Erythroblast (primary cell): ENCODE measurements around the gene ZNF697.
A peak's percentile ranks its signal among the peaks of the same experiment; 100 is the strongest.

Experiments used
- DNase-seq, 2 experiments: peaks; one replicate each; lab custom pipeline; 2025; lab: John Stamatoyannopoulos, UW
- GATA1 ChIP-seq: IDR thresholded peaks from 2 replicates; pipeline ENCODE4 v1.6.1; 2011; ENCODE audit warnings: low read depth, mild to moderate bottlenecking, control low read depth, low read length, moderate library complexity
- POLR2A ChIP-seq: IDR thresholded peaks from 2 replicates; pipeline ENCODE4 v1.6.1; 2011; ENCODE audit warnings: mild to moderate bottlenecking, low read length

The ZNF697 gene

DNA sequence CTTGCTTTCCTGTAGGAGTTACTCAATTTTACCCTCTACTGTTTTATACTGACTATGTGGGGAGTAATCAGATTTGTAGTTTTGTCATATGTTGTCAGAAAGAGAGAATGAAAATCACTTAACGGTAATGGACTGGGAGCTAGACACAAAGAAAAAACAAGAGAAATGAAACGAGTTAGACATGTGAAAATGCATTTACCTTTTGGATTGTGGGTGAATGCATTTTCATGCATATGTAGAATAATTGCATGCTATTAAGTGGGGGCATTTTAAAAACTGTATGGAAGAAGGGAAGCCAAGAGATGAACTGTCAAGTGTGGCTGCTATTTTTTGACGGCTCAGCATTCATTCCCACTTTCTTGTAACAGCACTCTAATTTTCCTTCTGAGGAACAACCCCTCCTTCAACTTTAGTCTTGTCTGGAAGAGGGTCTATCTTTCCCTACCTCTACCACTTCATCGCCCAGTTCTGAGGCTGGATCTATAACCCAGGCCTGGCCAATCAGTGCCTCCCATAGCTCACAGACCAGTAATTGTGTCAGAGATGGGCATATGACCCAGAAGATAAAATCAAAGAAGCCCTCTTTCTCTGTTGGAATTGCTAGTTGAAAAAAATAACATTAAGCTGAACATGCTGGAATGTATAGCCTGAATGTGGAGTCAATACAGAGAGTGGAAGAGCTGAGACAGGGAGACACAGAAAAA, 5.2 kb upstream of the ZNF697 start:
- TF ChIP-seq POLR2A (no peak), GATA1 (no peak)
- DNase-seq = no peak

DNA sequence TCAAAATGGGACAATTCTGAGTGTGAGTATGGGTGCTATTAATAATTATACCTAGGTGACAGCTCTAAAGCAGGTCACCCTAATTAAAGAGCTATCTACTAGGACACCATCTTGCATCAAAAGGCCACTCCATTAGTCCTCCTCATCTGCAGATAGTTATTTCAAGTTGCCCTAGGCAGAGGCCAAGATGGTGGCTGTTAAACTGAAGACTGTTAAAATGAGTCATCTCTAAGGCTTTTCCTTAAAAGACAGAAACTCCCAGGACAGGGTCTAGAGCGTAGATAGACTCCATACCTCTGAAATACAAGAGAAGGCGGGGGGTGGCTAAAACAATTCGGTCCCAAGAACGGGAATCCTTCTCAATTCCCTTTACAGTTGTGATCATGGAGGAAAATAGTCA, 4.5 kb upstream of the ZNF697 start:
- TF ChIP-seq POLR2A (no peak), GATA1 (no peak)

DNA sequence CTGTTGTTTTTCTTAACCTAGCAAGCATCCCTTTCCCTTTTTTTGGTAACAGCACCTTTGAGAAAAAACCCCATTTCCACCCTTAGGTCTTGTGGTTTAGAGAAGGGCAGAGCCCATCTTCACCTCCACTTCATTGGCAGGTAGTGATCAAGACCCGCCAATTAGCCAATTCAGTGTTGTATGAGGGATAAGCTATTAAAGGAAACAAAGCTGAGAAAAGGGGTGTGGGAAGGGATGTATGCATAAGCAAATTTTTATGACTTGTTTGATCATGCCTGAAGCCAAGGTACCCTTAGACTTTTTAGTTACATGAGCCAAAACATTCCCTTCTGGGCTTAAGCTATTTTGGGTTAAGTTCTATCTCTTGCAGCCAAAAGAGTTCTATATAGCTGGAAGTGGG, 3.6 kb upstream of the ZNF697 start:
- TF ChIP-seq POLR2A (no peak), GATA1 (no peak)
- no peak for DNase-seq

More for the DNA sequence above, 4.5 kb upstream of the ZNF697 start:
- DNase-seq = no peak

DNA sequence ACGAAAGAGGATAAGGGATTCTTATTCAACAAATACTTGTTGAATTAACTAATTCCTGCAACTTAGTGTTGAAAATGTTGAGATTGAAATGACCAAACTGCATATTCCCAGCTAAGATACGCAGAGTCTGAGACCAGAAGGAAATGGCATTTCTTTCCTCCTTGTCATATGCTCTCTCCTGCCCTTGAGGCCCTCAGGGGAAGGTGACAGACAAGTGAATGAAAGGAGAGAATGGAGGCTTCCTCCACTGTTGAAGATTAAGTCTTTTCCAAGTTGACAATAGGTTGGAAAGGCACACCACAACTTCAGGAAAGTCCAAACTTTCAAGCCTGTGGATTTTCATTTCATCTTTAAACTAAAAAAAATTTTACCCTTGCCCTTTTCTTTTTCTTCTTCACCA, 3.1 kb upstream of the ZNF697 start:
- TF ChIP-seq GATA1 (no peak), POLR2A (no peak)
- DNase-seq = no peak

DNA sequence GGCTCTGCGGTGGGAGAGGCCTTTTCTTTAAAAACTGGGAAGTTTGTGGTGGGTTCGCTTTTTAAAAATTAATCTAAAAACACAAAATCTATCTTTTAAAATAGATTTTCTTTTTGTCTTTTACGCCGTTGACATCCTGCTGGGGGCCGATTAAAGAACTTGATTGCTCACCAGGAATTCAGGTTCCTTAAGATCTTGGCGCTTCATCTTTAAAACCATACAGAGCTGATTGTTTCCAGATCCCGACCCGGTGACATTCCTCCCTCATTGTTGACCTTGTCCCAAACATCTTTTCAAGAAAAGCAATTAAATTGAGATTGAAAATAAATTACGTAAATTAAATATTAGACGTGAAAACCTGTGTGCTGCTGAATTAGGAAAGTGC, 546 bp upstream of the ZNF697 start:
- TF ChIP-seq GATA1 (no peak), POLR2A (no peak)
- DNase-seq = no peak

DNA sequence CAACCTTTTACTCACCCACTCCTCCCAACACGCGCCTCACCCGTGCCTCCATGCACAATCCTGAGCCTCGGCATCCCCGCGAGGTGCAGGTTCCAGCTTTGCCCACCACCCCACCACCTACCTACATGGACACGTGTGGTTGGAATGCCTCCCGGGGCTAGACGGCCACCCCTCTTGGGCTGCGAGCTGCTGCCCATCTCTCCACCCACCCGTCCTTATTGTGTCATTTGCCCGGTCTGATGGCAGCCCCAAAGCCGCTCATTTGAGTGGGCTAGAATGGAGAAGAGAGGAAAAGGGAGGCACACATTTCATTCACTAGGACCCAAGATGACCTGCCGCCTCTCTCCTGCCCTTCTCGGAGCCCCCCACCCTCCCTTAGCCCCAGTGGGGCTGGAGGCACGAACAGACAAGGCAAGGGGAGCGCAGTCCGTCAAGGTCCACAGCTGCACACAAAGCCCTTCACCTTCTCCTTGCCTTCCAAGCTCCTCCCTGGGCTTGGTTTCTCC, 785 bp downstream of the ZNF697 start:
- TF ChIP-seq GATA1 = no peak
- no peak for TF ChIP-seq POLR2A
- DNase-seq = peak in 1 of 2 experiments; percentile 18

DNA sequence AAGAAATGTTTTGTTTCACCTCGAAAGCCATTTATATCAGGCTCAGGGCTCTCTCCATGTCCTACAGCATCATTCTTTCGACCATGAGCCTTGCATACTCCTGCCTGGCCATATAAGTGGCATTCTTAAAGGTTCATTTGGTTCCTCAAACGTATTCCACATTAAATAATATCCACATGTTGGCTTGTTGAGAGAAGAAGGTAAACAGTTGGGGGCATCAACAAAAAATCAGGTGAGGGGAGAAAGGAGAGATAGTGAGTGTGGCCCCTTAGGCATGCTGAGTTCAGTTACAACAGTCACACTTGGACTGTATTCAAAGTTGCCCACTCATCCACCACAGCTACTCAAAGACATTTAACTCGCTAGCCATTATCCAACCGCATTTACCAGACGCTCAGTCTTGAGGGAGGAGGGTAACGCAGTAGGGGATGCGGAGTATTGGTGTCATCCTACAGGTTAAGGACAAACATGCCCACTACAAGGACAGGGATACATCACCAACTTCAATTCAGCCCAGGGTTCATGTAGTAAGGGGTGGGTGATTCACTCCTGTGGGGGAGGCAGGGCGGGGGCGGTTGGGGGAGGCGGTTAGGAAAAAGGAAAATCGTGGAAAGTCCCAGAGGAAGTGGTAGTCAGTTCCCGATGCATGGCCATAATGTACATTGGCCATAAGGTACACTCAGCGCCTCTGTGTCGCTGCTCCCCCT, 1.4 kb downstream of the ZNF697 start:
- DNase-seq = peak in 1 of 2 experiments; percentile 14
- TF ChIP-seq GATA1 (no peak), POLR2A (no peak)

DNA sequence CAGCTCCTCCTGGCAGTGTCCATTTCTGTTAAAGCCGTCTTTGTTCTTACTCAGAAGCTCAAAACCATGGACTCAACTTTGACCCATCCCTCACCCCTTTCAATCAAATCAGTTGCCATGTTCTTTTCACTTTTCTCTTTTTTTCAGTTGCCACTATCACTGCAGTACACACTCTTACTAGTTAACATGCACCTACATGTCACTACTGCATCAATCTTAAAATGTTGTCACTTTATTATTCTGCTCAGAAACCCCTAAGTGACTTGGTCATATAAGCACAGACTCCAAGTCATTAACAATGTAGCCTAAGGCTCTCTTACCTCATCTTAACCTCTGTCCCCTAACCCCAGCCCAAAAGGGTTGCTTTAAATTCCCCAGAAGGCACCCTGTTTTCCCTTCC, 9.0 kb downstream of the ZNF697 start:
- no peak for TF ChIP-seq POLR2A
- no peak for TF ChIP-seq GATA1
- DNase-seq = no peak

DNA sequence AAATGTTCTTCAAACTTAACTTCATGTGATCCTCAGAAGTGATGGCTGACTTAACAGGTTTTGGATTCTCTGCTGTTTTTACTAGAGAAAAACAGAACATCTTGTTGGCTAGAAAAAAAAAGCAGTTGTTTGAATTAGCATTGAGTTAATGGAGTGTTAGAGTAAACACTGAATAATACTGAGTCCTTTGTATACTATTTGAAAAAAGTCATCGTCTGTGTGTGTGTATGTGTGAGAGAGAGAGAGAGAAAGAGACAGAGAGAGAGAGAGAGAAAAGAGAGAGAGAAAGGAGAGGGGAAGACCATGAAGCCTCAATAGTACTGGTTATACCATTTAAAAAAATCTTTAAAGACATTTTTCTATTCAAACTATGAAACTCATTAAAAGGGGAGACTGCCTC, 10.4 kb downstream of the ZNF697 start:
- TF ChIP-seq GATA1 = no peak
- no peak for DNase-seq

DNA sequence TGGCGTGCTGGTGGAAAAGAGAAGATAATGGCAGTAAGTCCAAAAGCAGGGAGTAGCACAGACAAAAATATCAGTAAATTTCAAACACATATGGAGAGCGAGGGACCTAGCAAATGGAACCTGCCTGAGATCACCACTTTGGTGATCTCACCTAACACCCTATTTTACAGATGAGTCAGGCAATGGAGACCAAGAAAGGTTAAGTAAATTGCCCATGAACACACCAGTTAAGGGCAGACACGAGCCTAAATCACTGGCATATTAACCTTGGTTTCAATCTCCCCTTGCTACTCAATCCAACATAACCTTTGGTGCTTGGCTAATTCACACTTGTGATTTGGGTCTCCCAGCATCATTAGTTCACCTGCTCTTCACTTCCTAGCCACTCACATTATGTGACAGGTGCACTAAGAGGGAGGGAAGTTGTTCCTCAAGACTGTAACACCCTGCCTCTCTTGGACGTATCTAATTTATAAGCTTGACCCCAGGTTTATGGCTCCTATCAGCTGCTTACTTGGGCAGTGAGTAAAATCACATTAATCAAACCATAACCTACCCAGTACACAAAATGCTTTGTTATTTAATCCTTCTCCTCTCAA, 11.5 kb downstream of the ZNF697 start:
- no peak for TF ChIP-seq POLR2A
- no peak for TF ChIP-seq GATA1
- DNase-seq = peak in 1 of 2 experiments; percentile 7

DNA sequence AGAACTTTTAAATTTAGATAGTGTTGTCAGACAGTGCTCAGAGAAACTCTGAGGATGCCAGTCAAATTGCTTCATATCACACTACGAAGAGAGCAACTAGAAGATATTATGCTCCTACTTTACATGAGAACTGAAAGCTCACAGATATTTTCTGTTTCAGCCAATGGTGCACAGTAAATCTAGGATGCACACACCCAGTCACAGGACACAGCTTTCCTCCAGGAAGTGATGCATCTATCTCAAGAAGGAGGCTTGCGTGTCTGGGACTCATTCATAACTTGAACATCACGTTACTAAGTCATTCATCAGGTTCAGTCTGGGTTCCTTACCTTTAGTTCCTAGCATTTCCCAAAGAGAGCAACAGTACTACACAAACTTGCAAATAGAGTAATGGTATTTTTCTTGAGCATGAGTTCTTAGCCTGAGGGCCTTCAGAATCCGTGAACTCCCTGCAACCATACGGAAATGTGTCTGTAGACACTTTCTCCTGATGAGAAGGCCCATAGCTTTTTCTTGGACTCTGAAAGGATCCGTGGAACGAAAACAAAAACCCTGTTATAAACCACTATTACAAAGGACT, 12.2 kb downstream of the ZNF697 start:
- DNase-seq = no peak
- no peak for TF ChIP-seq GATA1
- TF ChIP-seq POLR2A = no peak

DNA sequence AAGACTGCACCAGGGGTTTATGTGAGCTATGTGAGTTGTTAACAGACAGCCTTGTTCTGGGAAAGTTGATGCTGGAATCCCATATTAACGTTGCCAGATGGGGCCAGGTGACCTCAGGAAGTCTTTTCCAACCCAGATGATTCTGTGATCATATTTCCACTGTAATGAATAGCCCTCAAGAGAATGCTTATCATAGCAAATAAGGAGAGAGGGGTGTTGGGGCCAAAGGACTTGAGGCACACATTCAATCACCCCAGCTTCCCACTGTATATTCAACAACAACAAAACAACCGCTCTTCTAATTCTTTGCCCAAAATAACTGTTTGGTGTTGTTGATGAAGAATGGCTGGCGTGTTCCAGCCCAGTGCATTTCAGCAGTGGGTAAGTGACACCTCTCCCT, 14.1 kb downstream of the ZNF697 start:
- no peak for DNase-seq
- TF ChIP-seq POLR2A (no peak), GATA1 (no peak)

DNA sequence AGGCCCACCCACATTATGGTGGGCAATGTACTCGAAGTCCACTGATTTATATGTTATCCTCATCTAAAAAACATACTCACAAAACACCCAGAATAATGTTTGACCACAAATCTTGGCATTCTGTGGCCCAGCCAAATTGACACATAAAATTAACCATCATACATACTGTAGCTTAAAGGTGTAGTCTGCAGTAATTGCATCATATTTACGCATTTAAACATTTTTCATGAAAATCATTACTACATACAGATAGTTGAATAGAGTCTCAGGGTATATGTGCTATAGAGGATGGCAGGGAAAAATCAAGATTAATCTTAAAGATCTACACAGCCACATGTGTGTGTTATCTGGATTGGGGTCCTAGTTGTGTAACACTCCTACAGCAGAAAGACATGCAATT, 14.5 kb downstream of the ZNF697 start:
- TF ChIP-seq POLR2A = no peak
- TF ChIP-seq GATA1 = no peak

DNA sequence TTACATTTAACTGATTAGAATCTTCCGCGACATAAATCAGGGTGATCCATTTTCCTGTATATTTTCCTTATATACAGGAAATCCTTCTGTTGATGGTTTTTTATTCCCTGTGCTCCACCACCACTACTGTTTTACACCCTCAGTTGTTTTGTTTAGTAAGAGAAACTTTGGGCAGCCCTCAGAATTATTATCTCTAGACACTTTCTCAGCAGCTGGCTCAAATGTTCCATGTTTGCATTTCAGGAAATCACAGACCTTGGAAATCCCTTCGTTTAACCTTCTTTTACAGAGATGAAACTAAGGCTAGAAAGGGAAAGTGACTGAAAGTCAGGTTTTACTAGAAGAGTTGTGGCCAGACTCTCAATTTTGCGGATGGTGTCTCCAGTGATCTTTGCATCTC, 15.2 kb downstream of the ZNF697 start:
- TF ChIP-seq POLR2A = no peak

More for the DNA sequence above, 14.5 kb downstream of the ZNF697 start:
- no peak for DNase-seq

More for the DNA sequence above, 15.2 kb downstream of the ZNF697 start:
- no peak for DNase-seq
